ENCODE results near the gene FOXK1.

FOXK1 gene

GRCh38 chr7:4807598-4808016, 125.5 kb downstream of the FOXK1 start:
- no peak for DNase-seq
- no peak for TF ChIP-seq CTCF (IDR thresholded peaks at IDR 0.05; ENCODE audit: low read depth, low read length)
- no peaks in the 10 kb centered on the region for H3K27me3 ChIP-seq
- no peaks in the 10 kb centered on the region for H3K36me3 ChIP-seq
- no peak overlapping the region for H3K4me3 ChIP-seq (ENCODE audit: low read depth, low read length)
- H3K4me1 ChIP-seq, result no peaks in the 10 kb centered on the region
- no peaks in the 10 kb centered on the region for H3K9me3 ChIP-seq

GRCh38 chr7:4808026-4808425, 125.9 kb downstream of the FOXK1 start:
- no peak for TF ChIP-seq CTCF (IDR thresholded peaks at IDR 0.05; ENCODE audit: low read depth, low read length)
- Histone ChIP-seq H3K36me3 (no peaks in the 10 kb centered on the region), H3K27me3 (no peaks in the 10 kb centered on the region), H3K4me1 (no peaks in the 10 kb centered on the region), H3K9me3 (no peaks in the 10 kb centered on the region), H3K4me3 (ENCODE audit: low read depth, low read length) (no peak overlapping the region)
- no peak for DNase-seq

GRCh38 chr7:4808565-4808964, 126.5 kb downstream of the FOXK1 start:
- TF ChIP-seq CTCF (IDR thresholded peaks at IDR 0.05; ENCODE audit: low read depth, low read length), result no peak
- Histone ChIP-seq H3K9me3 (no peaks in the 10 kb centered on the region), H3K27me3 (no peaks in the 10 kb centered on the region), H3K4me1 (no peaks in the 10 kb centered on the region), H3K4me3 (ENCODE audit: low read depth, low read length) (no peak overlapping the region), H3K36me3 (no peaks in the 10 kb centered on the region)
- no peak for DNase-seq

GRCh38 chr7:4809091-4809591, 127.0 kb downstream of the FOXK1 start:
- no peak for DNase-seq
- Histone ChIP-seq H3K27me3 (no peaks in the 10 kb centered on the region), H3K9me3 (no peaks in the 10 kb centered on the region), H3K4me3 (ENCODE audit: low read depth, low read length) (no peak overlapping the region), H3K36me3 (no peaks in the 10 kb centered on the region), H3K4me1 (no peaks in the 10 kb centered on the region)
- no peak for TF ChIP-seq CTCF (IDR thresholded peaks at IDR 0.05; ENCODE audit: low read depth, low read length)

GRCh38 chr7:4809666-4810065, 127.6 kb downstream of the FOXK1 start:
- Histone ChIP-seq H3K4me1 (no peaks in the 10 kb centered on the region), H3K36me3 (no peaks in the 10 kb centered on the region), H3K27me3 (no peaks in the 10 kb centered on the region), H3K4me3 (ENCODE audit: low read depth, low read length) (no peak overlapping the region), H3K9me3 (no peaks in the 10 kb centered on the region)
- no peak for TF ChIP-seq CTCF (IDR thresholded peaks at IDR 0.05; ENCODE audit: low read depth, low read length)
- no peak for DNase-seq

- no peaks in the 10 kb centered on the region for H3K9me3 ChIP-seq
- H3K4me1 ChIP-seq, result no peaks in the 10 kb centered on the region
- no peaks in the 10 kb centered on the region for H3K27me3 ChIP-seq
- no peak for TF ChIP-seq CTCF (IDR thresholded peaks at IDR 0.05; ENCODE audit: low read depth, low read length)
- no peak for DNase-seq
- no peaks in the 10 kb centered on the region for H3K36me3 ChIP-seq
- H3K4me3 ChIP-seq (ENCODE audit: low read depth, low read length), result no peak overlapping the region
These were observed 132.3 kb downstream of the FOXK1 start for GRCh38 chr7:4814433-4814832.
